GM19035 (cell line): Measurements from ENCODE around the gene PASK.

Experiments
- ATAC-seq: cut with Tn5 transposase; IDR thresholded peaks from one replicate; pipeline ENCODE4 v1.9.1; 2021; ENCODE audit not compliant: unreplicated experiment

The PASK gene

DNA sequence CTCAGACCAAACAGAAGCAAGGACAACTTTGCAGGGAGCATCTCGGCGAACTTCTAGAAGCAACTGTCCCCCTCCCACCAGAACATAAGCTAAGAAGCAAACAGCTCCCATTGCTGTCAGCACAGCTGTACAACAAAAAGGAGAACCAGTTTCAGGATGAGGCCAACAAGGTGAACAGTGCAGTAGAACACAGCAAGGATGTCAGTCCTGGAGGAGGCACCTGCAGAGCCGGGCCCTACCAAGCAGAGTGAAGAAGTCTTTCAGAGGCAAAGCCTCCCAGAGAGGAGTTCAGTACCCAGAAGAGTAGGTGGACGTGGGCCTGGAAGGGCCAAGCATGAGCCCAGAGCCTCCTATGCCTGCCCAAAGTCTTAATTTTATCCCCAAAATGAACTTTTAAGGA, 1.0 kb downstream of the PASK start:
- ATAC-seq = no peak

DNA sequence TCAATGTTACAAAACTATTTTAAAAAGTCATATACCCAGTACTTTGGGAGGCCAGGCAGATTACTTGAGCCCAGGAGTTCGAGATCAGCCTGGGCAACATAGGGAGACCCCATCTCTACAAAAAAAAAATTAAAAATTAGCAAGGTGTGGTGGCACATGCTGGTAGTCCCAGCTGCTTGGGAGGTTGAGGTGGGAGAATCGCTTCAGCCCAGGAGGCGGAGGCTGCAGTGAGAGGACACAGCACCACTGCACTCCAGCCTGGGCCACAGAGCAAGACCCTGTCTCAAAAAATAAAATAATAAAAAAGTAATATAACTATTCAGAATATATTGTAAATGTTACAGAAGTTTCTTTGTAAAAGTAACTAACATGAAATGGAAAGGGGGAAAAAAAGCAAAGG, 1.9 kb downstream of the PASK start:
- ATAC-seq = no peak

DNA sequence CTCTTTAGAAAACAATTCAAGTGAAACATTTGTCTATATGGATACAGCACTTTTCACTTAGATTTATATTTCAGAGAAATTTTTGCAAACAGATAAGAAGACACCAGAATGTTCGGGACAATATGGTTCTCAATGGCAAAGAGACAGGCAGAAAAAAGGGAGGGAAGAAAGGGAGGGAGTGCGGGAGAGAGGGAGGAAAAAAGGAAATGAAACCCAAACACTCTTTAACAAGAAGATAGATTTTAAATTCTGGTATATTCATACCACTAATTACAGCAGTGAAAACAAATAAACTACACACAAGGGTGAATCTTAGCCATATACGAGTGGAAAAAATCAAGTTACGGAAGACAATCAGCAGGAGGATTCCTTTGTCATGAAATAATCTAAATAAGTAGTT, 3.0 kb downstream of the PASK start:
- ATAC-seq = no peak

DNA sequence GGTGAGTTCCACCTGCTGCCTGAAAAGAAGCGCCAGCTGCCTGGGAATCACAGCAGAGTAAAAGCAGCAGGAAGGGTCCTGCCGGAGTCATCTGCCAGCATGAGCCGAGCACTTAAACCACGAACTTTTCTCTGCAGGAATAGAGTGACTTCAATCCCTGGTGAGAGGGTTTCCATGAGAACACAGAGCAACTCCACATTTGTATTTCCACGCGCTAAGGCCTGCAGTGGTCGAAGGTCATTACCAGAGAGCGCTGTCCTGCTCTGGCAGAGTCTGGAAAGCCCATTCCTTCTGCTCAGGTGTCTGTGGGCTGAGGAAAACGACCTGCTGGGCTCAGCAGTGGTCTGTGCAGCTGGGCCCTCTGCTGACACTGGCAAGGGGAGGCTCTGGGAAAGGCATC, 6.7 kb downstream of the PASK start:
- no peak for ATAC-seq

DNA sequence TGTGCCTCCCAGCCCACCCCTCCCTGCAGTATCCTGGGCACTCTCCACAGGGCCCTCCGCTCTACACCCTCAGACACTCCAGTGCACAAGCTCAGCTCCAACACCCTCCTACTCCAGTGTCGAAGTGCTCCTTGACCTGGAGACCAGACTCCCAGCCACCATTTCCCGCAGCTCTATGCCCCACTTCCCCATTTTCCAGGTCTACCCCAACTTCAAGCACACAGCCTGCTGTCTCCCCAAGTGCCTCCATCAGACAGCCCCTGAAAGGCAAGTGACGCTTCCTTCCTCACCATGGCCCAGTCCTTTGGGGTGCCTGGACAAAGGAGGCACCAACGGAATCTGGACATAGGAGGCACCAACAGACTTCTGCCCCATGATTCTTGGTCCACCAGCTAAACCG, 7.2 kb downstream of the PASK start:
- ATAC-seq = no peak

DNA sequence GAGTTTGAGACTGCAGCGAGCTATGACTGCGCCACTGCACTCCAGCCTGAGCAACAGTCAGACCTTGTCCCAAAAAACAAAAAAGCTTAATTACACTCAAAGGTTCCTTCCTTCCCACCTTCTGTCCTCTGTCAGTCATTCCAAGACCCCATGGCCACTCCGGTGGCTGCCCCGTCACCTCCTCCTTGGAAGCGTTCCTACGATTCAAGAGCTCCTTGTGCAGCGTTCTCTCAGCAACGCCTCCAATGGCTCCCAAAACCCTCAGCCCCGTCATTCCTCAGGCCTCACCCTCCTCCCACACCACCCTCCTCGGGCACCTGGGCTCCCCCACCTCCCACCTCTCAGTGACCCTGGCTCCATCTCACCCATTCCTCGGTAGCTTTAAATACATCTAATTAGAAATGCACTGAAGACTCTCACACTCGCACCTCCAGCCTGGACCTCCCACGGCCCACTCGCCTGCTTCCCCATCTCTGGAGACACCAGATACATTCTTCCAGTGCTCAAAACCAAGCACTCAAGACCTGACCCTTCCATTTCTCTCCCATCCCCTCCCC, 8.0 kb downstream of the PASK start:
- ATAC-seq = no peak

DNA sequence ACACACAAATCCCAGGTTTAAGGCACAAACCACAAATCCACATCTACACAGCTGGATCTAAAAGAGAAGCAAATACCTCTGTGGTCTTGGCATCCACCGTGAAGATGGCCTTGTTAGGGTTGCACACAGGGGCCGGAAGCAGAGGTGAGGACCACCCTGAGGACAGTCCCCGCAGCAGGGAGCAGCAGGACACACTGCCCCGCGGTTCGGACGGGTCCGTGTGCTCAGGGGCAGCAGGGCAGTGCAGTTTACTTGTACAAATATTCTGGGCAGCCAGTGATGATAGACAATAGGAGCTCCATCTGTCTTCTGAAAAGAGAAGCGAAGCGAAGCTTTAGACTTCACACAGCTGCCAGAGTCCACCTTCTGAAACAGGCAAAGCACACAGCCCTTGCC, 8.8 kb downstream of the PASK start:
- ATAC-seq = no peak

DNA sequence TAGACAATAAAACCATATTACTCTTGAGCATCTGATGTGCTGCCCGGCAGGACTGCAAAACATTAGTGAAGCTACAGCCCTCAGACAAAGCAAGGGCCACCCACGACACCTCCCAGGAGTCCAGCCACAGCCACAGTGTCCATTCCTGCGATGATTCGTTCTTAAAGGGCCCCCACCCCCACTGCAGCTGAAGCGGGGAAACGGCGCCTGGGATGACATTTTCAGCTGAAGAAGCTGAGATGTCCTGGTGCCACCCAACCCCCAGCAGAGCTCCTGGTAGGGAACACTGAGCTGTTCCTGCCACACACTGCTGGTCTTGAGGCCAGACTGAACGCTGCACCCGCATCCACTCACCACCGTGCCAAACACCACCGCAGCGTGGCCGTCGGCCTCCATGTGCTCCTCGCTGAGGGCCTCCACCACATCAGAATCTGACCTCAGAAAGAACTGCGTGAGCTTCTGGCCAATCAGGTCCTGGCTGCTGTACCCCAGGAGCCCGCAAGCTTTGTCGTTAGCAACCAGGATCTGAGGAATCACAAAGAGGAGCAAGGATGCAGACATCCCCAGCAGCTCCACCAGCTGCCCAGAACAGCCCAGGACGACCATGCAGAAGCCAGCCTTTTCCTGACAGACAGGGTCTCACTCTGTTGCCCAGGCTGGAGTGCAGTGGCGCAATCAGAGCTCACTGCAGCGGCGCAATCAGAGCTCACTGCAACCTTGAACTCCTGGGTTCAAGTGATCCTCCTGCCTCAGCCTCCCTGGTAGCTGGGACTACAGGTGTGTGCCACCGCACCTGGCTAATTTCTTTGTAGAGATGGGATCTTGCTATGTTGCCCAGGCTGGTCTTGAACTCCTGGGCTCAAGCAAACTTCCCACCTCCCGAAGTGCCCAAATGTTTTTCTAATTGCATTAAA, 9.5 kb downstream of the PASK start:
- ATAC-seq = no peak

DNA sequence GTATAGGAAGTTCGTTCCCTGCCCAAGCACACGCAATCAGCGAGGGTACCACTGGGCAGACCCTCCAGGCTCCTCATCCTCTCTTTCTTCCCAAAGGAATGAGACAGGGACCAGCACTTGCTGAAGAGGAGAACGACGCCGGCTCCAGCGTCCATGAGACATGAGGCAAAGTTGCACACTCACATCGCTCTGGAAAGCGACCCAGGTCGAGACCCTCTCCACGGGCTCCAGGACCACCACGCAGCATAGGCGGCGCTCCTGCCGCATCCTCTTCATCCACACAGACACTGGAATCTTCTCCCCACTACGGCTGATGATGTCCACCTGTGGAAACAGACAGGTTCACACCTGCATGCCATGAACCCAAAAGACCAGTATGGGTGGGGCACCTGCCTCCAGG, 10.8 kb downstream of the PASK start:
- ATAC-seq = no peak

DNA sequence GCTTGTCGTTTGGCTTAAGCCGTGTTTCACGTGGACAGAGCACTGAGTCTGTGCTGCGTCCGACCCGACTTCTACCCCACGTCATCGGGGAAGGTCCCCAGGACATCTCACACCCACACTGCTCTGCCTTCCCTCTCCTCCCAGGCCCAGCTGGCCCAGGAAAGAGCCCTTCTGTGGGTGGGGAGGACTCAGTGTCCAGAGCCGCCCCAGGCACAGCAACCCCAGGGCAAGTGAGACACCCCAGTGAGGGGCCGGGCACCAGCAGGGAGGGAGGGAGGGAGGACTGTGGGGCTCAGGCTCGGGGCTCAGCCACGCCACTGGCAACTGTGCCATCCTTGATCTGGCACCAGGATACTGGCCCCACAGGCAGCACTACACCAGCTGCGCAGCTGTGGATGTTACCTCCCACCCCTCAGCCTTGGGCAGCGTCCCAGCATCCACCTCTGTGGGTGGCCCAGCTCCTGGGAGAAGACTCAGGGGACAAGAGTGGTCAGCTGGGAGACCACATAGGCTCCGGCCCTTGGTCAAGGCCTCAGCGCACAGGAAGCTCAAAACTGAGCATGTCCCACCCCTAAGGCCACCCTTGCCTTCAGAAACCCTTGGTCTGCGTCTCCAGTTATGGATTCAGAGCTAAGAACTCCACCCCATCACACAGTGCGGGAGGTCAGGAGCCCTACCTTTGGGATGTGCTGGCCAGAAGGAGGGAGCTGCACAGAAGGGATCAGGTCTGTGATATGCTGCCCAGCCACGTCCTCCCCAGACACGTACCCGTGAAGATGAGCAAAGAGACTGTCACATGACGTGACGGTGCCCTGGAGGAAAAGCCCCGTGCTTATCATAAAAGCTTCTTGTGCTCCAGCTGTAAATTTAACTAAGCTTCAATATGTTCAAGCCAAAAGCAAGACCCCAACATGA, 11.7 kb downstream of the PASK start:
- no peak for ATAC-seq

DNA sequence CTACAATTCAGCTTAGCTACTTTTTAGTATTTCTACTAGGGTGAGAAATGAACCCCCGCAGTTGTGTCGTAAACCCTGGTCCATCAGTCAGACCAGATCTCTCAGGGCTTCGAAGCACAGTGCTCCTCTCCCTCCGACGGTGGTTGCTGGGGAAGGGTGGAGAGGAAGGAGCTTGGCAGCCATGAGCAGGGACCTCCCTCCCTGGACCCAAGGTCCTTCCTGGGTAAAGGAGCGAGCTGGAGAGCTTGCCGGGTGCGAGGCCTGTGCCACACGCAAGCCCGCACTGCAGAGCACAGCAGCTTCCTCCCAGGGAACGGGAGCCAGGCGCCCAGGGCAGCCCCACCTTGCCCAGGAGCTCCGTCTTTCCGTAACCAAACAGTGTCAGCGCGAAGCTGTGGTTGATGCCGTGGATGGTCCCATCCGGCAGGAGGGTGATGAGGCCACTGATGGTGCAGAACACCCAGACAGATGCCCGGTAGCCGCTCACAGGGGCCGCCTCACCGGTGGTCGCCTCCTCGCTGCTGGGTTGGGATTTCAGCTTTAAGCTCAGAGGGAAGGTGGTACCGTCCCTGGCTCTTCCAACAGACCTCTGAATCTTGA, 12.5 kb downstream of the PASK start:
- no peak for ATAC-seq

DNA sequence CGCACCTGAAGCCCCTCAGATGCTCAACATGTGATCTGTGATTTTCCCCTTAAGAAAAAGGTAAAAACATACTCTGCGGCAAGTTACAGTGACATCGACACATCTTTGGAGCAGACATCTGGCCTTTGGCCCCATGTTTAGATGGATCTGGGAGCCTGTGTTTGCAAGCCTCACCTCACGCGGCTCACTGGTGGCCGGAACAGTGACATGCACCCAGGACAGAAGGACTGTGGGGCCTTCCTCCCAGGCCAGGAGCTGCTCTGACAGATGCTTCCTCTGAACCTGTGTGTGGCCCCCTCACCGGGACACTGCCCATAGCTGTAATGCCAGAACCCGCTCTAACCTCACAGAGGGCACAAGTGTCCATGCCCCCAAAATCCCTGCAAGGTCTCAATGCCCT, 13.1 kb downstream of the PASK start:
- ATAC-seq = no peak

DNA sequence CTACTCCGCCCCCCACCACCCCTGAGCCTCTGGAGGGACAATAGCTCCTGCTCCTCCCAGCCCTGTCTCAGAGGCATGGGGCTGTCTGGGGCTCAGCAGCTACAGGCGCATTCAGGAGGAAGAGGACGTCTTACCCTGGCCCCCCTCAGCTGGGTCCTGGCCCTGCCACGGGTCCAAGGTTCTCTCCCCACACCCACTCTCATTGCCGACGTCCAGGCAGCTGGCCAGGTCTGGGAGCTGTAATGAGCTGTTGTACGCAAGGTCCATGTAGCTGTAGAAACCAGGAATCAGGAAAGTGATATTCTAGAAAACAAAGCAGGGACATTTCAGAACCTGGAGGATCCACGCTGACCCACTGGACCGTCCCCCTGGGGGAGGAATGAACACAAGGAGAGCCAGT, 13.5 kb downstream of the PASK start:
- no peak for ATAC-seq

DNA sequence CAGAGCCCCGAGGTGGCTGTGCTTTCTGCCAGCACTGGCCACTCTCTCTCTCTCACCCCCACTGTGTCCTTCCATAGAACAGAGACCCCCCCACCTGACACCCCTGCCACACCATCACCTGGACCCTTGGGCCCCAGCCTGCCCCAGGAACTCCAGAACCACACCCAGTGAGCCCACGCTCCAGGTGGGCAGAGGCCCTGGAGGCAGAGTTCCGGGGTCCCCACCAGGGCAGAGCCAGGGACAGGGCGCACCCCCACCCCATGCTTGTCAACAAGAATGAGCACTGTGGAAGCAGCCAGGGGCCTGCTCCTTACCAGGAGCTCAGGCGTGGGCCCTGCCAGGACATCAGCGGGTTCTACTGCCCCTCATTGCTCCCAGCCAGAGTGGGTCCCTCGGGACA, 14.6 kb downstream of the PASK start:
- ATAC-seq = no peak

DNA sequence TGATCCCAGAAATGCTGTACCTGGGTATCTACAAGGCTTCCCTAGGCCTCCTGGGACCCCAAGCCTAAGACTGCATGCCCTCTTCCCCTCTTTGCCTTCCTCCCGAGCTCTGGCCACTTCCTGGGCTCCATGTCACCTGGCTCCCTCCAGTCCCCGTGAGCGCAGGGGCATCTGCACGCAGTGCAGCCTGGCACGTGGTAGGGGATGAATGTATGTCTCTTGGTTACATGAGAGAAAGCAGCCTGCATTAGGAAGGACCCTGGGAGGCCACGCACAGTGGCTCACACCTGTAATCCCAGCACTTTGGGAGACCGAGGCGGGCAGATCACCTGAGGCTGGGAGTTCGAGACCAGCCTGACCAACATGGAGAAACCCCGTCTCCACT, 15.8 kb downstream of the PASK start:
- ATAC-seq = no peak

DNA sequence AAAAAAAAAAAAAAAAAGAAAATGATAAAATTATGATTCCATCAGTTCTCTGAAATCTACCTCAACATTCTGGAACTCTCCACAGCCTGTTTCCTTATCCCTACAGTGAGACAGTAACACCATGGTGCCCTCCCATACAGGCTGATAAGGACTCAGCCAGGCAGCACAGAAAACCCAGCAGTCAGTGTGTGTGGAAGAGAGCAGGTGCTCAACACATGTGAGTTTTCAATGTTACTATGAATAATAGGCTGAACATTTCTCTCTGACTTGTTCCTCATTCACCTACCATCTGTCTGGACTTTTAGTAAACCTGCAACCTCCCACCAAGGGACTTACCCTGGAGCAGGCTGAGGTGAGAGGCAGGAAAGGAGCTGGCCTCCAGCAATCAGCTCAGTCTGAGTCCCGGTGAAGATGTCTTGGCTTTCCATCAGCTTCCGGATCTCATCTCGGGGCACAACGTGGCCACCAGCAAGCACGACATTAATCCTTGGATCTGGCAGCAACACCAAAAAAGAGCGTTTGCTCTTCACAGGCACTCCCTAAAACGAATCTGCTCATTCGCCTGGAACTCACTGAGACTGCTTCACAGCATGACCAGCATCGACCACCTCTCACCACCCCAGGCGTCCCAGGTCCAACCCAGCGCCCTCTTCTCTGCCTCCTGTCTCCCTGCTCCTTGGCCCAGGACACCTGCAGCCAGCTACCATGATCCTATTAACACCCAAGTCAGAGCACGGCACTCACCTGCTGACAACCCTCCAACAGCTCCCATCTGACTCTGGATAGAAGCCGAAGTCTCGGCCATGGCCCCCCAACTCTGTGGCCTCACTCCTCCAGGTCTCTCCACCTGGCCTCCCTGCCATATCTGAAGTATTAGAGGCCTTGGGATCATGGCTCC, 16.5 kb downstream of the PASK start:
- ATAC-seq = no peak

DNA sequence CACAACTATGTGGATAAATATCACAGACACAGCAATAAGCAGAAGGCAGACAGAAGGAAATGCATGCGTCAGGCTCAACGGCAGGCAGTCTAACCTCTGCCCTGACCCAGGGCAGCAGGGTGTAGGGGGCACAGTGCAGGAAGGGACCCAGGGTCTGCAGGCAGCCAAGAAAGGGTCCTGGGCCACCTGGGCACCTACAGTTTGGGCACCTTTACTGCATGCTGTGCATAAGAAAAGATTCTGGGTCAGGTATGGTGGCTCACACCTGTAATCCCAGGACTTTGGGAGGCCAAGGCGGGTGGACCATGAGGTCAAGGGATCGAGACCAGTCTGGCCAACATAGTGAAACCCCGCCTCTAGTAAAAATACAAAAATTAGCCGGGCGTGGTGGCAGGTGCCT, 17.7 kb downstream of the PASK start:
- ATAC-seq = no peak

DNA sequence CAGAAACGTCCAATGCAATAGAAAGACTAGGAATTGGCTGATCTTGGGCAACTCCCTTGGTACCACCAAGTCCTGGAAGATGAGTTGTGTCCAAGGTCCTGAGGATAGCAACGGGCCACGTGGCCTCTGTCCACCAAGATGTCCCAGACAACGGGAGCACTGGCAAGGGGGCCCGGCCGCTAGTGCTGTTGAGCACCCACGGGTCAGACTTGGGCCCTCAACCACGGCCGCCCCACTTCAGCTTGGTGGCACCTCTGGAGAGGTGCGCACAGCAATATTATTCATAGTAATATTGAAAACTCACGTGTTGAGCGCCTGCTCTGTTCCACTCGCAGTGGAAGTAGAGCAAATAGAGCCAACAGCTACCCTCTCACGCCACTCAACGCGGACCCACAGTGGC, 19.0 kb downstream of the PASK start:
- ATAC-seq = no peak

DNA sequence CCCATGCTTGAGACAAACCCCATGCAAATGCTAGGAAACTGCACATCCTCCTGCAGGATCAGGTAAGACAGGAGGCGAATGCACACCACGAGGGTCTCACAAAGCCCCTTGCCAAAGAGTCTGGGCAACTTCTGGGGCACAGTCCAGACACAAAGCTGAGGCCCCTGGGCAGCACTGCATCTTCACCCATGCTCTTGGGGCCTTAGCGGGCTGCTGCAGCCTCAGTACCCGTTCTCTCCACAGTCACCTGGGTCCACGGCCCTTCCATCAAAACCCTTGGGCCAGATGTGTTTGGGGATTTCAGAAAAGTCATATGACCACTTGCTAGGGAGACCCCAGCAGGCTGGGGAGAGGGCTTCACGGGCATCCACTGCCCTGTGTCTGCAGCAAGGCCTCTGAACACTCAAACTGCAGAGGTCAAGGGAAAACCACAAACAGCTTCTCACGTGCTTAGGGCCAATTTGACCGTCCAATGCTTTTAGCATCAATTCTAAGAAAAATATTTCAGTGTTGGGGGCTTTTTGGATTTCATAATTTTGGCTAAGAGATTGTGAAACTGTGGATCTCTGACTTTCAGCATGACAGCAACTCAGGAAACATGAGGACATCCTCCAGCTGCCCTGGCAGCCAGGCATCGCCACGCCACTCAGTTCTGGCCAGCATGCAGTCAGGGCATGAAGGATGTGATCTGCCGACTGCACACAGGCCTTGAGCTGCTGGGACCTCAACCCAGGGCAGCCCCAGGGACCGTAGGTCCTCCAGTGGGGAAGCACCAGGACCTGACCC, 20.0 kb downstream of the PASK start:
- no peak for ATAC-seq

DNA sequence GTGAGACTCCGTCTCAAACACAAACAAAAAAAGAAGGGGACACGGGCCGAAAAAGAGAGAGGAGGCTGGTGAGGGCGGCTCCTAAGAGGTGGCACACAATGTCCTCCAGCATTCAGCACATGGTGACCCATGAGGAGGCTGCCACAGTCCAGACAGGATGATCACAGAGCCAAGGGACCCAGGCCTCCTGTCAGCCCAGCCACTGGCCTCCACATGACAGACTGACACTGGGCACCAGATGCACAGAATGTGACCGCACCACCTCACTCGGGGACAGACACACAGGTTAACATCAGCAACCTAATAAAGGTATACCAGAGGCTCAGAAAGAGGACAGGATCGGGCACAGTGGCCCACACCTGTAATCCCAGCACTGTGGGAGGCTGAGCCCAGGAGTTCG, 21.0 kb downstream of the PASK start:
- no peak for ATAC-seq
